ENCODE results near the gene ELMO1. TPM values are rescaled to one million over a fixed set of nuclear protein-coding genes. Genes with fewer than 3 reads are reported as not detected.

Gene ELMO1
- total RNA-seq, 2 donors from 2014 or later = 5.6 to 16.1 TPM

DNA sequence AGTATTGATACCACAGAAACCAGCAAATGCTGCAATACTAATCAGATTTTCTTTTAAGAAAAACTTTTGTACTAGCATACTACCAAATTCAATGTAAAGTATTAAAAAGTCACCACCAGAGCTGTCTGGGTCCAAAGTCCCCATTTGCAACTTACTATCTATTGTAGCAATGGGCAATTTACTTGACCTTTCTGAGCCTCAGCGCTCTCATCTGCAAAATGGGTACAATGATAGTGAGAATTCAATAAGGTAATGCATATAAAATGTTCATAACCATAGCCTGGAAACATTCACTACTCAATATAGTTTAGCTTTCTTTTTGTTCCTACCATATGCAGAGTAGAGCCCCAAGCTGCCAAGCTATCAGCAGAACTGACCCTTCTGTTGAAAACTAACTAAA is 337.2 kb downstream of the ELMO1 start:
- ATAC-seq (no peak), DNase-seq (no peak)
- intact Hi-C loops (cut with DNase I, micrococcal nuclease) = no loop called here

DNA sequence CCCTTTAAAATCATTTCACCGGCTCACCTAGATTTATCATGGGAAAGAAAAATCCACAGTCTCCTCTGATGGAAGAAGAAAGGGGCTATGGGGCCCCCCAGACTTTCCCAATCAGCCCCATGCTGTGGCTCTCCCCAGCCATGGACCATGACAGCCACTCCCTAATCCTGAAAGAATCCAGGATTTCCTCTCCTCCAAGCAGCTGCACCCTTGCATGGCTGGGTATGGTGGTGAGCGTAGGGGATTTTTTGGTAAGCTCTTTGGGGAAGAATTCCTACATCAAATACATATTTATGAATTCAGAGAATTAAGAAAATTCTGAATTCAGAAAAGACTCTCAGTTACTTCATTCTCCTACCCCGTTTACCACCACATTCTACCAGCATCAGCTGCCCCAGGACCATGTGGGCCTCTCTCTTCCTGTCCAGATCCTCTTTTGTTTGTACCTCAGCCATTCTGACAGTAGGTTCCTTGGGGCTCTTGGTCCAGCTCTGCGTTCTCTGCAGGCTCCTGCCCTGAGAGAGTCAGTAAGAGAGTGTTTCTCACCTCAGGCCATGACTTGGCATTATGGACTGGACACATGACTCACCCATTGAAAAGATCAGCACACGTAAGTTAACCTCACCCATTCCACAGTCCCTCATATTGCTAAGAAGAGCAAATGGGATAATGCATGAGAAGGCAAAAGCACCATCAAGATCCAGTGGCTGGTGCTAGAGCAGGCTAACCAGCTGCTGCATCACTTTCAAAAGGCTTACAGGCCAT is 337.8 kb downstream of the ELMO1 start:
- DNase-seq = no peak
- intact Hi-C loops (cut with DNase I, micrococcal nuclease) = no loop called here
- no peak for ATAC-seq

DNA sequence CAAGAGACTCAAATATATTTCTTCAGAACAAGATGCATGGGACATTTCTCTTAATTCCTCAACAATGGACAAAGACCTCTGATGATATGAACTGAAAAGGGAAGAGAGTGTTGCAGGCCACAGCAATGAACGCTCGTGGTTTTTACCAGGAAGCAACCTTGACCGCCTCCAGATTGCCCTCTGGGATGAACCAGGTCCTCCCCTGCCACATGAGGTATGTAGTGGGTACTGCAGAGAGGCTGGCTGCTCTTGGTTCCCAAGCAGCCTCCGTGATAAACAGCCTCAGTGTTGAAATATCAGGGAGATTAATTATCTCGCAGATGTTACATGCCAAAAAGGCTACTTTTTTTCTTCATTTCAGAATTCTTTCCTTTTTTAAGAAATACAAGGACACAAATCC is 338.8 kb downstream of the ELMO1 start:
- intact Hi-C loops (cut with DNase I, micrococcal nuclease) = no loop called here
- no peak for ATAC-seq
- DNase-seq = no peak

DNA sequence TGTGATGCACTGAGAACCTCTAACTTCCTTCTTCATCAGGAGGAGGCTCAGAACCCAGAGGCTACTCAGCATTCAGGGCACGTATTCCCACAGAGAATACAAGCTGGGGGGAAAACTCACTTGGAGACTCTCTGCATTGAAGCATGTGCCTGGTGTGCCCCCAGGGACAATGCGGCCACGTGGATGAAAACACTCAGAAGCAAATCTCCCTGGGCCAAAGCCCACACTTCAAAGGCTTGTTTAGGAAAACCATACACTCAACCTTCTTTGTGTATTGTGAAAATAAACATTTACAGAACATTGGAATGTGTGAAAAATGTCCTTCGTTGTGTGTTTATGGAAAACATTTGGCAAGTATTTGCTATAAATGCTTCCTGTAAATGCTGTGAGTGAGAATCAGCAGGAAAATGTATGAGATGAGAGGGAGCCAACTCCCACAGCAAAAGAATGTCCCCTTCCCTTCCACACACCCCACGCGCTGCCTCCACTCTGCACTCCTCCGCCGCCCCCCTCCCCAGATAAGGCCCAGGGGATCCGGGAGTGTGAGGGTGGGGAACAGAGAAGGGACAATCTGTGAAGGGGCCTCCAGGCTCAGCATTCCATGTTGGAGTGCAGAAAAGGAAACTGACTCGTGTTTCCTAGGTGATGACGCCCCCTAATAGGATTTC is 339.5 kb downstream of the ELMO1 start:
- intact Hi-C loops (cut with DNase I, micrococcal nuclease) = no loop called here
- ATAC-seq = no peak
- DNase-seq = no peak

DNA sequence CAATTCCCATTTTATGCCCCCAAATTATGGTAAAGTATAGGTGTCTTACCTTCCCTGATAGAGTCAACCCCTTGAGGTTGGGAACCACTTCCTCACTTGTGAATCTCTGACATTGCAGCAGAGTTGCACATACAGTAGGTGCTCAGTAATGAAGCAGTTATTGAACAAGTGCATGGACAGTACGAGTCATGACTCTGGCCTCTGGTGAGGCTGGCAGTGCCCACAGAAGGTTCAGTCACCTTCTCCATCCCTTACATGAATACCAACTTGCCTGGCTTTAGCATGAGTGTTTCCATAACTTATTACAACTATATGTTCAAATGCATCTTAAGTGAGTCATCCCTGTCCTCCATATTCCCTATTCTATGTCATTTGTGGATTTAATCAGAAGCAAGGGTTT is 340.0 kb downstream of the ELMO1 start:
- intact Hi-C loops (cut with DNase I, micrococcal nuclease) = no loop called here
- no peak for DNase-seq
- ATAC-seq = no peak

DNA sequence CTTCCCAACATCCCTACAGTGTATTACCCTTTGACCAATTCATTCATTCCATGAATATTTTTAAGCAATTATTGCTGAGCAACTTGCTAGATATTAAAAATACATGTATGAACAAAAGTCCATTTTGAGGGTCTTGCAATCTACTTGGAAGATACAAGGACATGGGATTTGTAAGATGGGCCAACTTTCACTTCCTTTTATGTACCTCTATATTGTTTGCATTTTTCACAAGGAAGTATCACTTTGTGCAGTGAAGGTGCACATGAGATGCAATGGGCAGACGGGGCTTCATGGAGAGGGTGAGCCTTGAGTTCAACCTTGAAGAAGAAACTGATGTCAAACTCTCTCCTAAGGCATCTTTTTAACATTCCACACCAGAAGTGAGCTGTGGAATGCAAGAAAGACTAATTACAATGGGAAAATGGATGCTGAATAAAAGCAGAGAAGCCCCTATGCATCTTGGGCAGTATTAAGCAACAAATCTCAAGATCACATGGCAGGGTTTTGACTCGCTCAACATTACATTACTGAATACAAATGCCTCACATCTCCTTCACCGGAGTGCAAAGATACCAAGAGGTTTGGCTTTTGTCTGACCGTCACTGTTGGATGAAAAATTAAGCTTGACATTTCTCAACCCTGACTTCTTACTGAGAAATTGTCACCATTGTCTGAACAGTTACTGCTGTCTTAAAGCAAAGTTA is 341.5 kb downstream of the ELMO1 start:
- intact Hi-C loops (cut with DNase I, micrococcal nuclease) = no loop called here
- DNase-seq (no peak), ATAC-seq (no peak)

DNA sequence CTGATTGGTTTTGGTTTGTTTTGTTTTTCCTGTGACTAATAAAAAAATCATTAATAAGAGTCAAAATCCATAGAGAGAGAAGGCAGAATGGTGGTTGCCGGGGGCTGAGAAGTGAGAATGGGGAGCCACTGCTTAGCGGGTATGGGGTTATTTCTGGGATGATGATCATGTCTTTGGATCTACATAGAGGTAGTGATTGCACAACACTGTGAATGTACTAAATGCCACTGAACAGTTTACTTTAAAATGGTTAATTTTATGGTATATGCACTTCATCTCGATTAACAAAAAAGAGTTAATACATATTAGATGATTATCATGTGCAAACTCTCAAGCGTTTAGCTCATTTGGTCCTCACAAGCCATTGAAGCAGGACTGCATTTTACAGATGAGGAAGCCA is 342.9 kb downstream of the ELMO1 start:
- DNase-seq = no peak
- ATAC-seq = no peak
- intact Hi-C loops (cut with DNase I, micrococcal nuclease) = no loop called here

DNA sequence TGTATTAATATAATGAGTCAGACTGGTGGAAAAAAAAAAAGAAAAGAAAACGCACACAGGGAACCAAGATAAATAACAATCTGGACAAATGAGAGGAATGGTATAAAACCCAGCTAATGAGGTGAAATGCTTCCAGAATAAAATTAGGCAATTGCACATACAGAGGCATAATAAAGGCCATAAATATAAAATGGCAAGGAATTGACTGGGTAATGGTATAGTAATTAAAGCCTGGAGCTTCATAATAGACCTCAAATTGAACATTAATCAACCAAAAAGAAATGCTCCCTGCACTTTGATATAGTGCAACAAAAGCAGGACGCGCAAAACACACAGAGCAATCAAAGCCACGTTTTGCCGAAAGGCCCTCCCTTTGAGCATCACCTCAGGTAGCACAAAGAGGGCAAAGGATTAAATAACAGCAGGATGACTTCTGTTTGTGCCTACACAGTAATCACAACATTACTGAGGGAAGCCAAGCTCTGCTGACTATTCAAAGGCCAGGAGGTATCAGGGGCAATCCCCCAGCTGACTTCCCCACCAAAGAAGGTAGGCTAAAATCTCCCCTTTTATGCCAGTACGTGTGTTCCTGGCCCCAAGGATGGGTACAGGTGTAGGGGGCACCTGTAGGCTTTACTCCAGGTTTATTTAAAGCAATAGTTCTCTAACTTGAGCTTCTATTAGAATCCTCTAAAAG is 343.7 kb downstream of the ELMO1 start:
- intact Hi-C loops (cut with DNase I, micrococcal nuclease) = no loop called here
- DNase-seq (no peak), ATAC-seq (no peak)

DNA sequence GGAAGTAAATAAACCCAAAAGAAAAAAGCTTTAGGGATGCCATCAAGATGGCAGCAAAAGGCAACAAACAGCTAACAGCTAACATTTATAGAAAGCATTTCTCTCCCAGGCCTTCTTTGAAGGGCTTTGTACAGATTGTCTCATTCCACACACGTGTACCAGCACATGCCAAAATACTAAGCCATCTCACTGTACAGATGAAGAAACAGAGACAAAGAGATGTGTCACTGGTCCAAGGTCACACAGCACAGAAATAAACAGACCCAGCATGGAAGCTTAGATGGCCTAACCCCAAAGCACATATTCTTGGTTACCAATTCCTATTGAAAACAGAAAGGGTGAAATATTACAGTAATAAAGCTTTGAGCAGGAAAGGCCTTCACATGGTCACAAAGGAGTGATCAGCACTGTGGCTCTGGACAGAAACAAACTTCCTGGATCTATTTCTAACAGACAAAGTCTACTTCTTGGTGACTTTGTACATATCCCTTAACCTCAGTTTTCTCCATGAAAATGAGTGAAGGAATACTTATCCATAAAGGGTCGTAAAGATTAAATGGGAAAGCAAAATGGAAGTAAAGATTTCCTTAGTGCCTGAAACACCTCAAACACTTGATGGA is 346.0 kb downstream of the ELMO1 start:
- intact Hi-C loops (cut with DNase I, micrococcal nuclease) = no loop called here
- DNase-seq (no peak), ATAC-seq (no peak)

DNA sequence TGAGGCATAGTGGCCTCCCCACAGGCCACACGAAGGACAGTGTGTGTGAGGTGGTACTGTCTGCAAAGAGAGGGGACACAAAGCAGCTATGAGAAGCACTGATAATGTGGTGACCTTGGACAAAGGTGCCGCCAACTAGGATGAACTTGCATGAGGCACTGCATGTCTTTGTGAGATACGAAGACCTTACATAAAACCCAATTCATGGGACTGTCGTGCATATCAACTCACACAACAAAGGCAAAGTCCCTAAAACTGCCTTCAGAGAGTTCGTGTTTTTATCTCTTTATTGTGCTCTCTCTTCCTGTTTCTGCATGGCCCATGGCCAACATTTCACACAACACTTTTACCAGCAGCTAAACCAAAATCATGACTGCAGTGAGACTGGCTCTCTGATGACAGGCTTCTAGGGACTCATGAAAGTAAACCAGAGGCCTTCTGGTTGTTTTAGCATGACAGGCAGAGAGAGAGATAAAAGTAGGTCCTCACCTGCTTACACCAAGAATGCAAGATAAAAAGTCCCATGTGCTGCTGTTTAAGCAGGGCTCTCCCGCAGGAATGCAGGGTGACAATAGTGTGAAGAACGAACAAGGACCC is 347.8 kb downstream of the ELMO1 start:
- intact Hi-C loops (cut with DNase I, micrococcal nuclease) = no loop called here
- peak in 1 of 2 donors; percentile 33 for DNase-seq

DNA sequence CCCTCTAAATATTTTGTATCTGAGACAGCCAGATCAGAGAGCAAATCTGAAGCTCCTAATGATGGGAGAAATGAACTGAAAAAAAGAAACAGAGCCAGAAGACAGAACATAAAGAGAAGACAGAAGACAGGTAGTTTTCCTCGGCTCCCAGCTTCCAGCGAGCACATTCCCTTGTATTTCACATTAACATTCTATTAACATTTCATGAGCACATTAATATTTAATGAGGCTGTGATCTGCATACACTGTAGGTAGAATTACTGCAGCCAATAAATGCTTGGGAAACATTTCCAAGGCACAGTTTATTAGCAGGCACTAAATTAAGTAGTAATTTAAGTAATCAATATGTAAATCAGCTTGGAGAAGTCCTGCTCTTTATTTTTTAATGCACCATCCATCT is 349.9 kb downstream of the ELMO1 start:
- DNase-seq = no peak
- ATAC-seq = no peak

More for the DNA sequence above, 347.8 kb downstream of the ELMO1 start:
- peak; percentile 90 for ATAC-seq

DNA sequence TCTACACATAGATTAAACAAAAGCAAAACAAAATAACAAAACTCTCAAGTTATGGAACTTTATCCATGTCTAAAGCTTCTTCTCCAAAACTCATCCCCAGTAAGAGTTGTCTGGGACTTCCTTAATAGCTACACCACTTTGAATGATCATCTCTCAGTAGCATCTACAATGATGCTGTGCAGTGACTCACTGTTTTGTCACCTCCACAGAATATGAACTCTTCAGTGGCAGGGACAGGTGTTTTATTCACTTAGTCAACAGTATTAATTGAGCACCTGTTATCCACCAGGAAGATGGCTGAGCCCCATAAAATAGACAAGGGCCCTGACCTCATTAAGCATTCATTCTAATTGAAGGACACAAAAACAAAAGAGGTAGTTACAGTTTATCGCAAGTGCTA is 350.7 kb downstream of the ELMO1 start:
- DNase-seq (no peak), ATAC-seq (no peak)
- intact Hi-C loops (cut with DNase I, micrococcal nuclease) = no loop called here

More for the DNA sequence above, 349.9 kb downstream of the ELMO1 start:
- intact Hi-C loops (cut with DNase I, micrococcal nuclease) = no loop called here

DNA sequence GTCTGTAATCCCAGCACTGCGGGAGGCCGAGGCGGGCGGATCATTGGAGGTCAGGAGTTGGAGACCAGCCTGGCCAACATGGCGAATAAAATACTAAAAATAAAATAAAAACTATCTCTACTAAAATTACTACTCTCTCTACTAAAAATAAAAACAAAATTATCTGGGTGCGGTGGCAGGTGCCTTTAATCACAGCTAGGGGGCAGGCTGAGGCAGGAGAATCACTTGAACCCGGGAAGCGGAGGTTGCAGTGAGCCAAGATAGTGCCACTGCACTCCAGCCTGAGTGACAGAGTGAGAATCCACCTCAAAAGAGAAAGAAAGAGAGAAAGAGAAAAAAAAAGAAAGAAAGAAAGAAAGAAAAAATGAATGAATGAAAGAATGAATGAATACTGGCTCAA is 351.4 kb downstream of the ELMO1 start:
- DNase-seq = no peak

DNA sequence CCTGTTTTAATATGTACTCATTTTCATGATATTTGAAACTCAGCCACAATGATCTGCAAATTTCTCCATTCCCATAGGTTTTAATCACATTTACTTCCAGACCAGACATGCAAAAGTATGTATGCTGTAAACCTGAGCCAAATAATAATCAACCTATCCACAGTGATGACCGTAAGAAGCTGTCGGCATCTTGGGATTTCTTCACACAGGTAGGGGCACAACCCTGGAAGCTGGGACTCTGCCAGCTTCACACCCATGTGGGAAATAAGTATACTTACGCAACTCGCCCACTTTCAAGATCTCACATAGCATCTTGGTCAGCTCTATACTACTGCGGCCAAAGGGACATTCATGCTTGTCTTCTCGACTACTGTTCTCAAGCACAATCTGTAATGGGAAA is 352.3 kb downstream of the ELMO1 start:
- intact Hi-C loops (cut with DNase I, micrococcal nuclease) = no loop called here
- ATAC-seq = no peak
- DNase-seq = no peak

More for the DNA sequence above, 351.4 kb downstream of the ELMO1 start:
- intact Hi-C loops (cut with DNase I, micrococcal nuclease) = no loop called here
- ATAC-seq = no peak

DNA sequence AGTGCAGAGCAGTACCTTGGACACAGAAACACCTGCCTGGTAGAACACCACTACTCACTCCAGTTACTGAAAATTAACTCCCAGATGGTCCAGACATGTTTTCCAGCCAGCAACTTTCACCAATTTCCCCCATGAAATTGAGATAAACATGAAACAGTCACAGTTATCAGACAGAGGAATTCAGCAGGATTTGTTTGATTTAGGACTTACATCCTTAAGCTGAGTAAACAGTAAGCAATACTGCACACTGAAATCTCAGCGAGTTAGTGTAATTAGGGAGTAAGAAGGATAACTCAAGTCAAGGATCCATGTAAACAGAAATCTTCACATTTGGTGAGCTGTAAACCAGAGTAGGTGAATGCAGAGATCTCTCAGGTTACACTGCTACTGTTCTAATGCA is 353.5 kb downstream of the ELMO1 start:
- DNase-seq (no peak), ATAC-seq (no peak)
- intact Hi-C loops (cut with DNase I, micrococcal nuclease) = no loop called here

DNA sequence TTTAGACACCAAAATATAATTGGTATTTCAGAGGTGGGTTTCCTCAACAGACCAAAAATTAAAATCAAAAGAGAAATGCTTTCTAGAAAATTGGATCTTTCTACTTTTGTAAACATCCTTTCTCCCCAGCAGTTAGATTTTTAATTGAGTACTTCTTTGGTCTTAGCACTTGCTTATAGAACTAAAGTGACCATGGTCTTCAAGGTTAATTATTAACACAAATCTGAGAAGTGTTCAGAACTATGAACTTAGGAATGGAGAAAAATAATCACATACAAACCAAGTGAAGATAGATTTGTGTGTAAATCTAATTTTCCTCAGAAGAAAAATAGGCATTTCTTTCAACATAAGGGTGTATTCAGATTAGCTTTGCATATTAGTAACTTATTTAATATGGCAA is 355.4 kb downstream of the ELMO1 start:
- no peak for DNase-seq
- intact Hi-C loops (cut with DNase I, micrococcal nuclease) = no loop called here
- no peak for ATAC-seq

DNA sequence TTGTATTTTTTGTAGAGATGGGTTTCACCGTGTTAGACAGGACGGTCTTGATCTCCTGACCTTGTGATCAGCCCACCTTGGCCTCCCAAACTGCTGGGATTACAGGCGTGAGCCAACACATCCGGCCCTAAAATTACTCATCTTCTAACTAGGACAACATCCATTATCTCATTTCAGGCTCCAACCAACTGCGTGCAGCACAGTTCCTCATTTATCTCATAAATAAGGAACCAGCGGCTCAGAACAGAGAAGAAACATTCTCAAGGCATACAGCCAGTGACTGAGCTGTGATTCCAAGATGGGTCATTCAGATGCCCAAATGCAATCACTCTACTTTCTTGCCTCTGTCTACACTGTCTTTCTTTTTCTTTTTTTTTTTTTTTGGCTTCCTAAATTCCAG is 356.1 kb downstream of the ELMO1 start:
- intact Hi-C loops (cut with DNase I, micrococcal nuclease) = no loop called here

DNA sequence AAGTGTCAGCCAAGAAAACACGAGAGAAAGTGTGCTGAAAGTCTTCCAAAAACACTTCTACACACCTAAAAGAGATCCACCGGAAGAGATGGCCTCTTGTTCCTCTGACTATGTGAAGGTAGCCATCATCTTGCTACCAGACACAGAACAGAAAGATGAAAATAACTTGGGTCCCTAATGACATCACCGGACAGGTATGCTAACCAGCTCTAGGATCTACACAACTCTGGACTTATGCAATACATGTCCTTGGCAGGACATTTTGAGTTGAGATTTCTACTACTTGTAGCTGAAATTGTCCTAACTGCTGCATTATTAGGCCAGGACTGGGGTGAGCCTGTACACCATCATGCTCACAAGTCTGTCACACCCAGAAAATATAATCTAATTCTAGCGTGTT is 358.7 kb downstream of the ELMO1 start:
- intact Hi-C loops (cut with DNase I, micrococcal nuclease) = no loop called here
- no peak for DNase-seq
- ATAC-seq = no peak

More for the DNA sequence above, 356.1 kb downstream of the ELMO1 start:
- ATAC-seq (no peak), DNase-seq (no peak)

DNA sequence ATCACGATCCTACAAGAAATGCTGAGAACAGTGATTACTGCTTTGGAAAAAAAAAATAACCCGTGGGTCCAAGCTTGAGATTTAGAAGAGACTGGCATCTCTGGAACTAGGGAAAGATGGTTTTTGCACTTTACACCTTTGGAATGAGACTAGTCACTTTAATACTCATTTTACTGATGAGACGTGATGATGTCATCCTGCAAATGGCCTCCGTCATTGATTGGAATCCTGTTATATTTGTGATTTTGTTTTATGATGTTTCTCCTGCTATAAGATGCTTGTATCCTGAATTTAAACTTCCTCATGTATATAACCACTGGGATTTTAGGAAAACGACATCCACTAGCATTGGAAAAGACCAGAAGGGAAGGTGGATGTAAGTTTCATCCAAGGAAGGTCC is 363.1 kb downstream of the ELMO1 start:
- intact Hi-C loops (cut with DNase I, micrococcal nuclease) = no loop called here
- ATAC-seq = no peak

More for the DNA sequence above, 363.1 kb downstream of the ELMO1 start:
- DNase-seq = no peak

Data from left colon (tissue), 2 donors.